ENCODE data around the gene AGPS.
"Not testable (repeated sequence)": the region's sequence is repeated elsewhere in the genome, so short reads cannot be mapped to it uniquely, and the experiment has no call there.

Gene AGPS

DNA sequence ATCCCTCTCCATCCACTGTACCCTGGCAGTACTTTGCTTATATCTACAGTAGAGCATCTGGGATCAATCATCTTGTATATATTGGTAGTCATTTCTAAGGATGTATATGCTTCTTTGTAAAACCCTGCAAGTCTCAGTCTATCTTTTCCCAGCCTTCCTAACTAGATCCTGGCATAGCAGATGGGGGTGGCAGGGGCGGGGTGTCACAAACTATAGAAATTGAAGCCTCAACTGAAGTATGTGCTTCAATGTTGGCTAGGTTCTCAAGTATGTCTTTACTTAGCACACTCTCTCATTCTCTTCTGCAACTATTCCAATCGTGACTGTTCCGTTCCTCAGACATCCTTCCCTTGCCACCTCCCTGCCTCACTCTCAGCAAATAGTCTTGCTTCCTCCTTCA lies 30.1 kb upstream of the AGPS start:
- TF ChIP-seq, protein P1, sequence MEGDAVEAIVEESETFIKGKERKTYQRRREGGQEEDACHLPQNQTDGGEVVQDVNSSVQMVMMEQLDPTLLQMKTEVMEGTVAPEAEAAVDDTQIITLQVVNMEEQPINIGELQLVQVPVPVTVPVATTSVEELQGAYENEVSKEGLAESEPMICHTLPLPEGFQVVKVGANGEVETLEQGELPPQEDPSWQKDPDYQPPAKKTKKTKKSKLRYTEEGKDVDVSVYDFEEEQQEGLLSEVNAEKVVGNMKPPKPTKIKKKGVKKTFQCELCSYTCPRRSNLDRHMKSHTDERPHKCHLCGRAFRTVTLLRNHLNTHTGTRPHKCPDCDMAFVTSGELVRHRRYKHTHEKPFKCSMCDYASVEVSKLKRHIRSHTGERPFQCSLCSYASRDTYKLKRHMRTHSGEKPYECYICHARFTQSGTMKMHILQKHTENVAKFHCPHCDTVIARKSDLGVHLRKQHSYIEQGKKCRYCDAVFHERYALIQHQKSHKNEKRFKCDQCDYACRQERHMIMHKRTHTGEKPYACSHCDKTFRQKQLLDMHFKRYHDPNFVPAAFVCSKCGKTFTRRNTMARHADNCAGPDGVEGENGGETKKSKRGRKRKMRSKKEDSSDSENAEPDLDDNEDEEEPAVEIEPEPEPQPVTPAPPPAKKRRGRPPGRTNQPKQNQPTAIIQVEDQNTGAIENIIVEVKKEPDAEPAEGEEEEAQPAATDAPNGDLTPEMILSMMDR (IDR thresholded peaks at IDR 0.05; ENCODE audit: borderline replicate concordance, insufficient read depth, low read depth, low read length), result no peak
- no peak overlapping the region for H3K4me3 ChIP-seq (ENCODE audit: low read depth, low read length)

DNA sequence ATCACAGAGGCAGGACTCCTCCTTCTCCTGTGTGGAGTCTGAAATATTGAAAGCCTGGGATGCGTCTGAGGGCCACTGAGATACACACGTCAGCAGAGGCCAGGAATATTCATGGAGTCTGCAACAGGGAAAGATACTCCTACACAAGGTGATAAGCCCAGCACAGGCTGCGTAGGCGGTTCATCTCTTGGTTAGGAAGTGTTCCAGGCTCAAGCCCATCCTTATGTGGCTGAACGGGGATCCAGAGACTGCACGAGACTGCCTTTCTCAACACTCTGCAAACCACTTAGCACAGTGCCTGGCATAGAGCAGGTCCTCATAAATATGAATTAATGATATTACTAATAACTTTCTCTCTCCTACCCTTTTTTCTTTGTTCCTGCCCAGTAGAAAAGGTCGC lies 29.2 kb upstream of the AGPS start:
- TF ChIP-seq, protein P1 (IDR thresholded peaks at IDR 0.05; ENCODE audit: borderline replicate concordance, insufficient read depth, low read depth, low read length), result no peak
- H3K4me3 ChIP-seq (ENCODE audit: low read depth, low read length), result no peak overlapping the region

DNA sequence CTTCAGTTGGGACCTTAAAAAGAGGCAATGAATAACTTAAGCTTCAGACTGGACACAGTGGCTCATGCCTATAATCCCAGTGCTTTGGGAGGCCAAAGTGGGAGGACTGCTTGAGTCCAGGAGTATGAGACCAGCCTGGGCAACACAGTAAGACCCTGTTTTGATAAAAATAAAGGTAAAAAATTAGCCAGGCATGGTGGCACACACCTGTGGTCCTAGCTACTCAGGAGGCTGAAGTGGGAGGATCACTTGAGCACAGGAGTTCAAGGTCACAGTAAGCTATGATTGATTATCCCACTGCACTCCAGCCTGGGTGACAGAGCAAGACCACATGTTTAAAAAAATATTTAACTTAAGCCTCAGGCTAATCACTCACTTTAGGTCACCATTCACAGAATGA lies 26.8 kb upstream of the AGPS start:
- not testable (repeated sequence) for H3K4me3 ChIP-seq (ENCODE audit: low read depth, low read length)

DNA sequence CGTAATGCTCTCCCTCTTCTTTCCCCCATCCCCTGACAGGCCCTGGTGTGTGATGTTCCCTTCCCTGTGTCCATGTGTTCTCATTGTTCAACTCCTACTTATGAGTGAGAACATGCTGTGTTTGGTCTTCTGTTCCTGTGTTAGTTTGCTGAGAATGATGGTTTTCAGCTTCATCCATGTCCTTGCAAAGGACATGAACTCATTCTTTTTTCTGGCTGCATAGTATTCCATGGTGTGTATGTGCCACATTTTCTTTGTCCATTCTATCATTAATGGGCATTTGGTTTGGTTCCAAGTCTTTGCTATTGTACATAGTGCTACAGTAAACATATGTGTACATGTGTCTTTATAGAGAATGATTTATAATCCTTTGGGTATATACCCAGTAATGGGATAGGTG lies 24.6 kb upstream of the AGPS start:
- not testable (repeated sequence) for H3K4me3 ChIP-seq (ENCODE audit: low read depth, low read length)

DNA sequence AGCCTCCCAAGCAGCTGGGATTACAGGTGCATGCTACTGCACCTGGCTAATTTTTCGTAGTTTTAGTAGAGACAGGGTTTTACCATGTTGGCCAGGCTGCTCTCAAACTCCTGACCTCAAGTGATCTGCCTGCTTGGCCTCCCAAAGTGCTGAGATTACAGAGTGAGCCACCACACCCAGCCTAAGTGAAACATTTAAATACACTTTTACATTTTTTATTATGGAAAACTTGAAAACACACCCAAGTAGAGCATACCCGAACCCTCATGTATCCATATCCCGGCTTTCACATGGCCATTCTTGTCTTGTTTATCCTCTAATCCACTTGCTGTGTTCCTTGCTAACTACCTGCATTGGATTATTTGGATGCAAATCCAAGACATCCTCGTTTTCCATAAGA lies 13.2 kb upstream of the AGPS start:
- no peak overlapping the region for H3K4me3 ChIP-seq (ENCODE audit: low read depth, low read length)
- TF ChIP-seq, protein P1 (IDR thresholded peaks at IDR 0.05; ENCODE audit: borderline replicate concordance, insufficient read depth, low read depth, low read length), result no peak

DNA sequence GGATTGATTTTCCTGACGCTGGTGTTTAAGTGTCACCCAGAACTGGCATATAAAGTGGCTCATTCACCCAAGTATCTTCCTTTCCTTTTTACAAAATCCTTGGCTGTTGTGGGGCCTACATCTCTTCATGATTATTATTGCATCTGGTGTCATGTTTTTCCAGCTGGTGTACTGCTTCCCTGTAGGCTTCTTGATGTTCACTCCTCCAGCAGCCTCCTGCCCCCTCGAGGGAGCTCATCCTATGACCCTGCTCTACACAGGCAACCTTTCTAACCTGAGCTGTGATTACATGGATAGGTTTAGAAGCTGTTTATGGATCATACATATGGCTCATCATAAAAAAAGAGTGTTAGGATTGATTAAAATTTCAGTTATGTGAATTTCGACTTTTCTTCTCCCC lies 12.4 kb upstream of the AGPS start:
- H3K4me3 ChIP-seq (ENCODE audit: low read depth, low read length), result no peak overlapping the region
- TF ChIP-seq, protein P1 (IDR thresholded peaks at IDR 0.05; ENCODE audit: borderline replicate concordance, insufficient read depth, low read depth, low read length), result no peak

DNA sequence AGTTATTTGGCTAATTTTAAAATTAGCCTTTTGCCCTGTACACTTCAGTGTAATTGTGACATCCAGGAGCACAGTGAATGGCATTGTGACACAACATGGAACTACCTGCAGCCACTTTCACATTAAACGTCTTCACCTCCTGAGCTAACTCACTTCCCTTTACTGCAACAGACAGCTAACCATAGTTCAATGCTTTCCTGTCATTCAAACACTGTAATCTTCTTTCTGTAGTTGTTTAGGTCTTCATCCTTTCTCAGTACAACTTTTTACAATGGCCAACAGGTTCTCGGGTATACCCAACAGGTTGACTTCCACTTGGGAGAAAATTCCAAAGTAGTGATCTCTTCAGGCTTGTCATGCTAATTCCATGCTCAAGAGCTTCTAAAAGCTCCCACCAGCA lies 8.6 kb upstream of the AGPS start:
- TF ChIP-seq, protein P1 (IDR thresholded peaks at IDR 0.05; ENCODE audit: borderline replicate concordance, insufficient read depth, low read depth, low read length), result no peak

DNA sequence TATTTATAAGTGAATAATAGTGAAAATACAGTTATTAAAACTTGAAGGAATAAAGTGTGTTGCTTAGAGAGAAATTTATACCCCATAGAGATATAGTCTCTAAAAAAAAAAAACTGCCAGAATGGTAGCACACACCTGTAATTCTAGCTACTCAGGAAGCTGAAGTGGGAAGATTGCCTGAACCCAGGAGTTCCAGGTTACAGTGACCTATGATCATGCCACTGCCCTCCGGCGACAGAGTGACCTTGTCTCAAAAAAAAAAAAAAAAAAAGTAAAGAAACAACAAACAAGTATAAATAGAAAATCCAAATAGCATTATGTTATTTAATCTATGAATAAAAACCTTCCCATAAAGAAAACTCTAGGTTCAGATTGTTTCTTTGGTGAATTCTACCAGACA lies 7.4 kb upstream of the AGPS start:
- H3K4me3 ChIP-seq (ENCODE audit: low read depth, low read length), result no peak overlapping the region
- TF ChIP-seq, protein P1 (IDR thresholded peaks at IDR 0.05; ENCODE audit: borderline replicate concordance, insufficient read depth, low read depth, low read length), result no peak

More for the DNA sequence above, 8.6 kb upstream of the AGPS start:
- H3K4me3 ChIP-seq (ENCODE audit: low read depth, low read length), result no peak overlapping the region
